ENCODE data around the gene OPRD1. TPM values are rescaled to one million over a fixed set of nuclear protein-coding genes. Genes with fewer than 3 reads are reported as not detected.

The OPRD1 gene
- total and polyA plus RNA-seq, 4 donors, result 0.01 TPM; not detected in 3

- TF ChIP-seq REST (IDR thresholded peaks at IDR 0.05) (no peak), HNF4A (conservative IDR thresholded peaks at IDR 0.05) (peak; percentile 38 to 67), YY1 (IDR thresholded peaks at IDR 0.05) (peak; percentile 65)
Observed at GRCh38 chr1:28886731-28887418, 74.9 kb downstream of the OPRD1 start (continued).

GRCh38 chr1:28887419-28887834 is 75.5 kb downstream of the OPRD1 start:
- under 1% methylated on average over 41 of the region's 41 CpGs for WGBS
- H3K9me3 ChIP-seq (ENCODE audit: control insufficient read depth in 4 of 4, low read length in 3 of 4), result no peaks in the 10 kb centered on the region
- H3K9ac ChIP-seq (ENCODE audit: low read depth in 1 of 2, low read length in 2 of 2), result peak overlapping the region; percentile 48 to 82
- no peaks in the 10 kb centered on the region for H3K27me3 ChIP-seq (ENCODE audit: control insufficient read depth in 4 of 4, insufficient read depth in 4 of 4, low read length in 3 of 4)
- H3K36me3 ChIP-seq (ENCODE audit: control insufficient read depth in 4 of 4, insufficient read depth in 3 of 4, low read depth in 1 of 4, low read length in 3 of 4), result no peaks in the 10 kb centered on the region
- peaks cover 6 to 23% (median 13%) of the 10 kb centered on the region in 4 donors for H3K4me1 ChIP-seq (ENCODE audit: control insufficient read depth in 4 of 4, insufficient read depth in 4 of 4, low read length in 3 of 4)
- TF ChIP-seq NR2F2 (IDR thresholded peaks at IDR 0.05) (no peak), REST (IDR thresholded peaks at IDR 0.05) (no peak), ZBTB33 (IDR thresholded peaks at IDR 0.05) (no peak), JUND (IDR thresholded peaks at IDR 0.05) (no peak)
- H3K27ac ChIP-seq (ENCODE audit: low read depth in 1 of 2, low read length in 2 of 2), result peak overlapping the region; percentile 91 to 97
- DNase-seq (ENCODE audit: low spot score), result peak; percentile 54
- peak overlapping the region; percentile 69 to 92 (median 82) for H3K4me3 ChIP-seq (ENCODE audit: low read depth in 1 of 3, low read length in 3 of 3)

- peak overlapping the region; percentile 69 to 92 (median 82) for H3K4me3 ChIP-seq (ENCODE audit: low read depth in 1 of 3, low read length in 3 of 3)
- H3K9me3 ChIP-seq (ENCODE audit: control insufficient read depth in 4 of 4, low read length in 3 of 4), result no peaks in the 10 kb centered on the region
- TF ChIP-seq NR2F2 (IDR thresholded peaks at IDR 0.05) (no peak), CTCF (IDR thresholded peaks at IDR 0.05; ENCODE audit: low read depth, low read length, missing input control) (no peak), REST (IDR thresholded peaks at IDR 0.05) (peak; percentile 55), RXRA (IDR thresholded peaks at IDR 0.05) (peak in 1 of 2 donors; percentile 43), YY1 (IDR thresholded peaks at IDR 0.05) (no peak), RAD21 (IDR thresholded peaks at IDR 0.05) (peak in 1 of 2 donors; percentile 19)
- 32% methylated on average over 24 of the region's 24 CpGs for WGBS
- peak overlapping the region; percentile 48 to 59 for H3K9ac ChIP-seq (ENCODE audit: low read depth in 1 of 2, low read length in 2 of 2)
- H3K4me1 ChIP-seq (ENCODE audit: control insufficient read depth in 4 of 4, insufficient read depth in 4 of 4, low read length in 3 of 4), result peaks cover 6 to 23% (median 13%) of the 10 kb centered on the region in 4 donors
- no peaks in the 10 kb centered on the region for H3K27me3 ChIP-seq (ENCODE audit: control insufficient read depth in 4 of 4, insufficient read depth in 4 of 4, low read length in 3 of 4)
- peak overlapping the region; percentile 91 to 97 for H3K27ac ChIP-seq (ENCODE audit: low read depth in 1 of 2, low read length in 2 of 2)
- no peaks in the 10 kb centered on the region for H3K36me3 ChIP-seq (ENCODE audit: control insufficient read depth in 4 of 4, insufficient read depth in 3 of 4, low read depth in 1 of 4, low read length in 3 of 4)
- peak; percentile 71 for DNase-seq (ENCODE audit: low spot score)
Observed at GRCh38 chr1:28887835-28888682, 76.1 kb downstream of the OPRD1 start.
